AG04449 (cell line): Measurements from ENCODE around the gene ANO6.
A peak's percentile ranks its signal among the peaks of the same experiment; 100 is the strongest.

Experiments used
- CTCF ChIA-PET: fragments of 350-600 bp; formaldehyde crosslinking; extraction: SDS; loops from one replicate; lab custom pipeline; 2021; ENCODE audit warnings: antibody characterized with exemption; lab: Yijun Ruan, JAX
- POLR2A ChIA-PET: fragments of 400-600, 350-600 bp; formaldehyde crosslinking; extraction: SDS; loops from one replicate; lab custom pipeline; 2020; ENCODE audit warnings: antibody characterized with exemption, inconsistent platforms; lab: Yijun Ruan, JAX
- DNase-seq: peaks from one replicate; pipeline ENCODE4 v3.0.0-alpha.2; 2010; ENCODE audit warnings: low read depth, low spot score
- H3K4me3 ChIP-seq: 2 replicates; pipeline ENCODE4 v1.5.1; 2011; ENCODE audit warnings: low read depth, mild to moderate bottlenecking, control low read depth, low read length
- CTCF ChIP-seq: IDR thresholded peaks from one replicate; pipeline ENCODE4 v1.5.1; 2011; ENCODE audit warnings: mild to moderate bottlenecking, moderate library complexity, low read length, control low read depth, inconsistent platforms; ENCODE audit not compliant: insufficient read depth; ENCODE audit errors: missing control alignments

ANO6 gene

GRCh38 chr12:45304514-45305178 lies 88.8 kb downstream of the ANO6 start:
- no peak for TF ChIP-seq CTCF
- POLR2A ChIA-PET, result no interaction called here
- CTCF ChIA-PET, result no interaction called here
- no peak for DNase-seq
- no peak overlapping the region for H3K4me3 ChIP-seq

GRCh38 chr12:45305907-45306306 lies 90.0 kb downstream of the ANO6 start:
- ChIA-PET POLR2A (no interaction called here), CTCF (interaction anchor here (1.7 kb wide), 1 partner anchor 36 kb away, joined by 3 read pairs; no protein-coding TSS in a partner anchor)
- no peak for DNase-seq

GRCh38 chr12:45309836-45310626 lies 94.1 kb downstream of the ANO6 start:
- POLR2A ChIA-PET, result no interaction called here
- TF ChIP-seq CTCF, result peak; percentile 8
- no peak overlapping the region for H3K4me3 ChIP-seq
- DNase-seq, result peak; percentile 68
- CTCF ChIA-PET, result interaction anchor here (0.6 to 1.3 kb wide), 2 partner anchors 30 to 41 kb away, joined by 3 read pairs; no protein-coding TSS in a partner anchor

More at GRCh38 chr12:45305907-45306306, 90.0 kb downstream of the ANO6 start:
- no peak for TF ChIP-seq CTCF
- no peak overlapping the region for H3K4me3 ChIP-seq

GRCh38 chr12:45310627-45310968 lies 94.7 kb downstream of the ANO6 start:
- DNase-seq, result no peak
- no peak for TF ChIP-seq CTCF
- ChIA-PET POLR2A (no interaction called here), CTCF (interaction anchor here (1.3 kb wide), 1 partner anchor 42 kb away, joined by 3 read pairs; no protein-coding TSS in a partner anchor)
- no peak overlapping the region for H3K4me3 ChIP-seq

- H3K4me3 ChIP-seq, result no peak overlapping the region
- CTCF ChIA-PET, result no interaction called here
- no peak for DNase-seq
- POLR2A ChIA-PET, result interaction anchor here (0.6 kb wide), 1 partner anchor 106 kb away, joined by 3 read pairs; no protein-coding TSS in a partner anchor
- TF ChIP-seq CTCF, result no peak
Observed at GRCh38 chr12:45312012-45312411, 96.1 kb downstream of the ANO6 start.

- no peak for TF ChIP-seq CTCF
- CTCF ChIA-PET, result interaction anchor here (1.5 to 2.3 kb wide), 2 partner anchors 9 to 14 kb away, joined by 4 to 10 read pairs; no protein-coding TSS in a partner anchor
- no peak overlapping the region for H3K4me3 ChIP-seq
- POLR2A ChIA-PET, result no interaction called here
- DNase-seq, result no peak
Observed at GRCh38 chr12:45314770-45315169, 98.9 kb downstream of the ANO6 start.
